GM12864 (cell line): ENCODE measurements around the gene TIGAR.

Experiments
- DNase-seq: peaks from one replicate; pipeline ENCODE4 v3.0.0-alpha.2; 2011; ENCODE audit warnings: low read depth
- H3K4me3 ChIP-seq: 2 replicates; pipeline ENCODE4 v1.5.1; 2011; ENCODE audit warnings: mild to moderate bottlenecking, low read depth, low read length, control low read depth
- TF ChIP-seq, protein P1 (sequence below): IDR thresholded peaks from 2 replicates; pipeline ENCODE4 v1.5.1; 2011; ENCODE audit warnings: low read depth, mild to moderate bottlenecking, moderate library complexity, low read length, control low read depth, inconsistent platforms; ENCODE audit errors: missing control alignments

The TIGAR gene

DNA sequence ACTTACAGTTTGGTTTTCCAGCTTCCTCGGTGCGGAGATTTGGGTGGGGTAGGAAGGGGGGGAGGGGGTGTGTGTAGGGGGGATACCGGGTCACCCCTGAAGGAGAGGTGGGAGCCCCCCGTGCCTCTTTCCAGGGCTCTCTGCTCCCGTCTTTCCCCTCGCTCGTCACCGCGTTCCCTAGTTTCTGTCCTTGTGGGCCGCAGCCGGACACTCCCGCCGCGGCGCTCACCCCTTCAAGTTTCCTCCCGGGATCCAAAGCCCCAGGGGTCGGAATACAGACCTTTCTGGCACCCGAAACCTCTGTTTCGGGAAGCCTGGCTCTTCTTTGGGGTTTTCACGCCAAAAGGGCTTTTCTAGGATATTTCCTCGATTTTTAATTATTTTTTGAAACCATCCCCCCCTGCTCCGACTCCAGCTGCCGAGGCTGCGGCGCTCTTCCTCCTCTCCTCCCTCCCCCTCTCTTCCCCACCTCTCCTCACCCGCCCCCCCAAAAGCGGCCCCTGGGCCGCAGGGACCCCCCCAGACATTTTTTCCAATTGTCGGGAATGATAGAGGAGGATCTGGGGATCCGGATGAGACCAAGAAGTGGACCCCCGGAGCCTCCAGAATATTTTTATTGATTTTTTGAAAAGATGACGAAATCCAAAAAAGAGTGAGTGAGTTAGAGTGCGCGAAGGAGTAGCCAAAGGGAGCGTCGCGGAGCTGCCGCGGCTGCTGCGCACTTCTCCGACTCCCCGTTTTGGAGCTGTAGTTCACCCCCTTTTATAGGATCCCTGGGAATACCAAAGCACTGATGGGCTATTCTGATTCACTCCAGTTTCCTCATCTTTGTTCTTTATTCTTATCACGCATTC, 45.8 kb upstream of the TIGAR start:
- DNase-seq: no peak
- peak overlapping the region; percentile 72 for H3K4me3 ChIP-seq

DNA sequence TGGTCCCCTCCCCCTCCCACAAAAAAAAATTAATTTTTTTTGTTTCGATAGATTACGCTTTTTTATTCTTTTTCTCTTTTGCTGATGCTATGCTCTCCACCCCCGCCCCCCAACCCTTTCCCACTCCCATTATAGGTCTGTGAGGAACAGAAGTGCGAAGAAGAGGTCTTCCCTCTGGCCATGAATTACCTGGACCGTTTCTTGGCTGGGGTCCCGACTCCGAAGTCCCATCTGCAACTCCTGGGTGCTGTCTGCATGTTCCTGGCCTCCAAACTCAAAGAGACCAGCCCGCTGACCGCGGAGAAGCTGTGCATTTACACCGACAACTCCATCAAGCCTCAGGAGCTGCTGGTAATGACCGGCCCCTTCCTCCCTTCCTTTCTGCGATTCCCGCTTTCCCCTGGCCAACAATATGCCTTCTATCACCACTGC, 45.1 kb upstream of the TIGAR start:
- DNase-seq: no peak
- TF ChIP-seq, protein P1, sequence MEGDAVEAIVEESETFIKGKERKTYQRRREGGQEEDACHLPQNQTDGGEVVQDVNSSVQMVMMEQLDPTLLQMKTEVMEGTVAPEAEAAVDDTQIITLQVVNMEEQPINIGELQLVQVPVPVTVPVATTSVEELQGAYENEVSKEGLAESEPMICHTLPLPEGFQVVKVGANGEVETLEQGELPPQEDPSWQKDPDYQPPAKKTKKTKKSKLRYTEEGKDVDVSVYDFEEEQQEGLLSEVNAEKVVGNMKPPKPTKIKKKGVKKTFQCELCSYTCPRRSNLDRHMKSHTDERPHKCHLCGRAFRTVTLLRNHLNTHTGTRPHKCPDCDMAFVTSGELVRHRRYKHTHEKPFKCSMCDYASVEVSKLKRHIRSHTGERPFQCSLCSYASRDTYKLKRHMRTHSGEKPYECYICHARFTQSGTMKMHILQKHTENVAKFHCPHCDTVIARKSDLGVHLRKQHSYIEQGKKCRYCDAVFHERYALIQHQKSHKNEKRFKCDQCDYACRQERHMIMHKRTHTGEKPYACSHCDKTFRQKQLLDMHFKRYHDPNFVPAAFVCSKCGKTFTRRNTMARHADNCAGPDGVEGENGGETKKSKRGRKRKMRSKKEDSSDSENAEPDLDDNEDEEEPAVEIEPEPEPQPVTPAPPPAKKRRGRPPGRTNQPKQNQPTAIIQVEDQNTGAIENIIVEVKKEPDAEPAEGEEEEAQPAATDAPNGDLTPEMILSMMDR: no peak
- peak overlapping the region; percentile 72 for H3K4me3 ChIP-seq

More for the DNA sequence above, 45.8 kb upstream of the TIGAR start:
- TF ChIP-seq, protein P1: no peak

DNA sequence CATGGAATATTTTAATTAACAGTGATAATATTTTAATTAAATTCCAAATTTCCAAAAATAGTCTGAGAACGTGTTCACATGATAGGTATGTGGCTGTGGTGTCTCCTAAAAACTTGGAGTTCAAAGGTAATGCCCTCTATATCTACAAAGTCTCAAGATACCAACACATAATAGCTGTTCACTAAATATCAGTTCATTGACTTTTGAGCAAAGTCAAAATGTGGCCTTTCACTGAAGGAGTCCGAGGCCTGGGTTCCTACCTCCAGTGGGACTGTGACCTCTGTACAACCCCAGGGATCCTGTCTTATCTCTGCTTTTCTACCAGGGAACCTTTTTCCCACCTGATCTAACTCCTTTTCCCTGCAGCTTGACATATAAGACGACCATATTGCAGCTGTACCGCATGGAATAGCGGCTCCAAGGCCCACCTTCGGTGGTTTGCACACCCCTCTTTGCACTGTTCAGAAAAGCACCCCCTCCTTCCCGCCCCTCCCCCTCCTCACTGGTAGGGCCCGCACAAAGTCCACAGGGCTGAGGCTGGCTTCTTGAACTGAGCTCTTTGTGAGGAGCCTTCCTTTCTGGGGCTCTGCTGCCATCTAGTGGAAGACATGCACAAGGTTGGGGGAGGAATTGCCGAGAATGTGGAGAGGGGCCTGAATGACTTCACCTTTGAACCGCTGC, 44.3 kb upstream of the TIGAR start:
- peak overlapping the region; percentile 72 for H3K4me3 ChIP-seq

DNA sequence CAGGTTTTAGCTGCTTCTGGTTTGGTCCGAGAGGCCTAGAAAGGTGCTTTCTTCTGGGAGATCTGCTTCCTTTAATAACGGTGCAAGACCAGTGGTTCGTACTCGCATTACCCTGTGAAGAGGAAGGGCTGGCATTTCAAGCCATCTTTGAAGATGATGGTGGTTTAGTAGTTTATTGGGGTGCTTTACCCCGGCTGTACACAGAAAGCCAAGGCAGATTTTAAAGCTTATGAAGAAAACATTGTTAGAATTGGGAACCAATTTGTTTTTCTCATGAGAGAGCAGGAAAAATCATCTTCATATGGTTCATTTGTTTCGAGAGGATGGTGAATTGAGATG, 43.8 kb upstream of the TIGAR start:
- no peak for DNase-seq
- no peak overlapping the region; the same call in 1 of the 2 replicates for H3K4me3 ChIP-seq
- TF ChIP-seq, protein P1: no peak

More for the DNA sequence above, 44.3 kb upstream of the TIGAR start:
- DNase-seq: peak; percentile 79
- TF ChIP-seq, protein P1: peak; percentile 88

DNA sequence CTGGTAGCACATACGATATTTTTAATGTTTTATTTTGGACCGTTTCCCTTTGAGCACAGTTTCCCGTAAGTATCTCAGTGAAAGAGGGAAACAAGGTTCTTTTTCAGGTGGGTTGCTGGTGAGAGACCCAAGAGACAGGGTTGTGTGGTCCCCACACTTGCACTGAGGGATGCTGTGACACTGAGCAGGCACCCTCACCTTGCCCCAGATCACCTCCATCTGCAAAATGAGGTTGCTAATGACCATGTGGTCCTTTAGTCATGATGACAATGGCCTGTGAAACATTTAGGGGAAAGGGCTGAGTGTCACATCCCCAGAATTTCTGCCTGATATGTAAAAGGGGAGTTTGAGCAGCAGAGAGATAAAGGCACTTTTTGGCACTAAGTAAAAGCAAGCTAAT, 43.2 kb upstream of the TIGAR start:
- H3K4me3 ChIP-seq: no peak overlapping the region
- TF ChIP-seq, protein P1: no peak
- DNase-seq: no peak

DNA sequence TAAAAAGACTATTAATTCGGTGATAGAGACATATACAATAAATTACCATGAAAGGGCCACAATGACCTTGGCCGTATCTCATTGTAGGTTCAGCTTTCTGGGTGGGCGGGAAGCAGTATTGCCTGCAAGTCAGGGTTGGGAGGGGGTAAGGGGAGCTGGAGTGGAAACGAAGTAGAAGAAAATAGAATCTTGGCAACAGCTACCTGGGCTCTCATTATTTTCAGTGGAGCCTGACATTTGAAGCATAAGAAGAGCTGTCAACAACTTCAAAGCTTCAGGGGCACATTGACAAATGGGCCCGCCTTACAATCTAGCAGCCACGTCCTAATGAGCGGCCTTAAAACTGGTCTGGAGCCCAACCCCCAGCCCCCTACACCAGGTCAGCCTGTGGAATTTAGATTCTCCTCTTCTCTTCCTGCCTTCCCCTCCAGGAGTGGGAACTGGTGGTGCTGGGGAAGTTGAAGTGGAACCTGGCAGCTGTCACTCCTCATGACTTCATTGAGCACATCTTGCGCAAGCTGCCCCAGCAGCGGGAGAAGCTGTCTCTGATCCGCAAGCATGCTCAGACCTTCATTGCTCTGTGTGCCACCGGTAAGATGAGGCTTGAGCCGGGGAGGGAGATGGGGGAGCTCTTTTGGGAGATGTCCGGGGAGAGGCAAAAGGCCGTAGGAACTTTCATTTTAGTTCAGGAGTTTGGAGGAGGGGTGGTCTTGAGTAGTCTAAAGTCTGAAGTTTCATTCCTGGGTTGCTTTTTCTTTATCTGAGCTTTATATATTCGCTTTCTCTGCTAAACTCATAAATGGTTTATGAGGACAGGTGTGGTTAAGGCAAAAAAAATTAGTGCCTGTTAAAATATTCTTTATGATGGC, 42.5 kb upstream of the TIGAR start:
- TF ChIP-seq, protein P1: no peak
- no peak overlapping the region for H3K4me3 ChIP-seq
- no peak for DNase-seq
